Measurements from ENCODE around the gene MUC6. TPM values are rescaled to one million over a fixed set of nuclear protein-coding genes. Genes with fewer than 3 reads are reported as not detected.

Gene MUC6
- total and polyA plus RNA-seq, 2 of the 8 experiments (the other 6 are each of a cell fraction or from before 2014, with no cell fraction given) = not detected

DNA sequence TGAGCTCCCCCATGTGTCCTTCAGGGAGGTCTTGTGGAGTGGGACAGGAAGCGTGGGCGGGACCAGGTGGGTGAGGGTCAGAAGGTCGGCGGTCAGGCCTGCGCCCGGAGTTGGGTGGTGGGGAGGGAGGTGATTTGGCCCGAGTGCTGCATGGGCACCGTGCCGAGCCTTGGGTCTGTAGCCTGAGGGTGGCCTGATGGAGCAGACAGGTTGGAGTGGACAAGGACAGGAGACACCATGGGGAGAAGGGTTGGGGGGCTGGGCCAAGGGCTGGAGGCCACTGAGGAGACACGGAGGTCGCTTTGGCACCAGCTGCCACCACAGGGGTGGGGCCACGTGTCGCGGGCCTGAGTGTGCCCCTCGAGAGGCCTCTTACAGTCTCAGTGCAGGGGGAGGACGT, 57.7 kb downstream of the MUC6 start:
- FAIRE-seq = no peak
- no peak overlapping the region for H4K91ac ChIP-seq (replicated peaks; ENCODE audit: insufficient read length, low read length)
- H2BK20ac ChIP-seq (ENCODE audit: low read length) = no peak overlapping the region
- H2BK120ac ChIP-seq (replicated peaks; ENCODE audit: low read depth, low read length) = no peak overlapping the region
- no peak overlapping the region; the same call in 1 of the 2 replicates for H4K8ac ChIP-seq (ENCODE audit: extremely low read depth, insufficient read depth, low read length)
- H3K14ac ChIP-seq (ENCODE audit: insufficient read length) = no peak overlapping the region
- peaks cover 5% of the 10 kb centered on the region for H3K79me1 ChIP-seq (ENCODE audit: low read depth, low read length)
- no peak overlapping the region for H2AFZ ChIP-seq (ENCODE audit: low read length)
- no peaks in the 10 kb centered on the region for H3K9me3 ChIP-seq (ENCODE audit: insufficient read depth in 2 of 2, low read depth in 1 of 2, low read length in 1 of 2)
- no peak overlapping the region for H3K9ac ChIP-seq (replicated peaks in 1 of 4; ENCODE audit: extremely low read depth in 1 of 4, low read depth in 3 of 4, low read length in 3 of 4)
- POLR2A ChIA-PET (ENCODE audit: partially characterized antibody) = interaction anchor here (0.9 to 1.2 kb wide), 3 partner anchors 23 to 44 kb away, joined by 3 to 4 read pairs (median 4); no protein-coding TSS in a partner anchor
- peak overlapping the region; percentile 35; the same call in 1 of the 2 replicates for H2BK5ac ChIP-seq (ENCODE audit: low read depth, low read length)
- H3K4me3 ChIP-seq (ENCODE audit: extremely low read depth in 1 of 4, insufficient read depth in 2 of 4, low read depth in 3 of 4, low read length in 4 of 4) = no peak overlapping the region
- H3K23ac ChIP-seq (ENCODE audit: insufficient read length) = no peak overlapping the region
- peaks cover 0 to 6% (median 0%) of the 10 kb centered on the region in 4 experiments; a peak in 2 of 7 replicates for H3K4me1 ChIP-seq (replicated peaks in 1 of 4; ENCODE audit: control insufficient read depth in 3 of 4, insufficient read depth in 4 of 4, low read length in 3 of 4)
- H3K56ac ChIP-seq (replicated peaks; ENCODE audit: insufficient read length, low read depth, low read length) = no peak overlapping the region
- 92% methylated on average over 16 of the region's 16 CpGs; no CpG with 5 or more reads in 1 of the 2 experiments for WGBS, 2 experiments (ENCODE audit: extremely low coverage in 1 of 2, insufficient coverage in 1 of 2, insufficient read length in 1 of 2, insufficient replicate concordance in 2 of 2, low coverage in 1 of 2, low lambda C conversion rate in 2 of 2, missing lambda C conversion rate in 1 of 2)
- no peak for DNase-seq (ENCODE audit: low read depth in 1 of 2, low spot score in 2 of 2)
- peaks cover 0 to 12% of the 10 kb centered on the region in 2 experiments for H4K20me1 ChIP-seq (replicated peaks in 1 of 2; ENCODE audit: control insufficient read depth in 1 of 2, insufficient read depth in 2 of 2, low read length in 2 of 2)
- H3K27ac ChIP-seq (ENCODE audit: low read depth, low read length) = no peak overlapping the region
- H3K79me2 ChIP-seq (ENCODE audit: control insufficient read depth in 1 of 2, insufficient read depth in 2 of 2, low read length in 2 of 2) = peaks cover 0 to 3% of the 10 kb centered on the region in 2 experiments; a peak in 1 of 4 replicates
- no peak overlapping the region for H2AK5ac ChIP-seq (ENCODE audit: low read depth, low read length)
- H3K36me3 ChIP-seq (ENCODE audit: control insufficient read depth in 2 of 4, insufficient read depth in 4 of 4, low read length in 3 of 4) = peaks cover 8 to 21% (median 16%) of the 10 kb centered on the region in 4 experiments; a peak in 6 of 8 replicates
- H3K27me3 ChIP-seq (replicated peaks in 1 of 4; ENCODE audit: control insufficient read depth in 3 of 4, extremely low read depth in 1 of 4, insufficient read depth in 3 of 4, low read length in 3 of 4) = no peaks in the 10 kb centered on the region
- no peak overlapping the region for H3K4ac ChIP-seq (replicated peaks; ENCODE audit: insufficient read length, low read depth, low read length)
- no peaks in the 10 kb centered on the region for H3K23me2 ChIP-seq (ENCODE audit: low read depth, low read length)
- CTCF ChIA-PET (ENCODE audit: partially characterized antibody) = interaction anchor here (0.5 to 2.1 kb wide), 10 partner anchors 11 to 506 kb away, joined by 3 to 9 read pairs (median 4); no protein-coding TSS in a partner anchor
- H2BK15ac ChIP-seq (ENCODE audit: low read length) = no peak overlapping the region
- H3K4me2 ChIP-seq (ENCODE audit: insufficient read depth in 1 of 2, low read depth in 2 of 2, low read length in 2 of 2) = no peak overlapping the region
- no peak for TF ChIP-seq PHF8 (conservative IDR thresholded peaks at IDR 0.05; ENCODE audit: low read depth, low read length)
- no peak for TF ChIP-seq EGR1 (IDR thresholded peaks at IDR 0.05; ENCODE audit: borderline replicate concordance, low read depth, low read length)
- TF ChIP-seq YY1 (IDR thresholded peaks at IDR 0.05; ENCODE audit: low read depth, low read length) = no peak
- no peak for TF ChIP-seq SRF (IDR thresholded peaks at IDR 0.05; ENCODE audit: low read depth, low read length)
- no peak for TF ChIP-seq POLR2A (IDR thresholded peaks at IDR 0.05; ENCODE audit: control extremely low read depth in 1 of 2, low read depth in 2 of 2, low read length in 2 of 2)
- TF ChIP-seq CBX5 (IDR thresholded peaks at IDR 0.05; ENCODE audit: low read depth, low read length) = no peak
- no peak for TF ChIP-seq TAF1 (IDR thresholded peaks at IDR 0.05; ENCODE audit: low read depth, low read length)
- no peak for TF ChIP-seq RNF2 (IDR thresholded peaks at IDR 0.05; ENCODE audit: borderline replicate concordance, low read depth, low read length, missing control alignments, poor library complexity, severe bottlenecking)
- TF ChIP-seq JUN (IDR thresholded peaks at IDR 0.05; ENCODE audit: low read depth, low read length) = no peak
- no peak for TF ChIP-seq CREB1 (IDR thresholded peaks at IDR 0.05)
- no peak for TF ChIP-seq ASH2L (IDR thresholded peaks at IDR 0.05; ENCODE audit: low read length)
- H3K18ac ChIP-seq (ENCODE audit: extremely low read depth, low read length) = no peak overlapping the region
- no peak overlapping the region for H4K5ac ChIP-seq (ENCODE audit: insufficient read length, low read depth, low read length)
- no peak overlapping the region for H2BK12ac ChIP-seq (ENCODE audit: low read depth, low read length)

Measured in H1 (cell line).